Retina (tissue), 1 donor: Measurements from ENCODE around the gene CETN1.

Experiments used
- DNase-seq: peaks from one replicate; pipeline ENCODE4 v3.0.0-alpha.2; 2016

CETN1 gene

GRCh38 chr18:577643-578375, 2.4 kb upstream of the CETN1 start:
- no peak for DNase-seq

GRCh38 chr18:579238-579637, 942 bp upstream of the CETN1 start:
- no peak for DNase-seq

DNA sequence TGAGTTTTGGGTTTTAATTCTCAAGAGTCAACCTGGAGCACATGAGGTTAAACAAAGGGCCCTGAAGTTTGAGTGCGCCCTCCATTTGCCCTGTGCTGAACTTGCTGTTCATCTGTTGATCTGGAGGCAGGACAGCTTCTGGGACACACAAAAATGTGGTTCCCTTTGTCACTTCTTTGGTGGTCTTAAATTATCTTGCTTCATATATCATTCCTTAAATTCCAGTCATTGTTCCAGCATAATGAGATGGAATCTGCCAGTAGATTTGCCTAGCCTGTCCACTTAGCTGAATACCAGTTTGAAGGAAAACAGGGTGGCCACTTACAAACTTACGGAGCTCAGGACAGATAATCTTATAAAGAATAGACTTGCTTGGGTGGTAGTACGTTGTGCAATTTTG, 916 bp downstream of the CETN1 start:
- DNase-seq: peak; percentile 38

DNA sequence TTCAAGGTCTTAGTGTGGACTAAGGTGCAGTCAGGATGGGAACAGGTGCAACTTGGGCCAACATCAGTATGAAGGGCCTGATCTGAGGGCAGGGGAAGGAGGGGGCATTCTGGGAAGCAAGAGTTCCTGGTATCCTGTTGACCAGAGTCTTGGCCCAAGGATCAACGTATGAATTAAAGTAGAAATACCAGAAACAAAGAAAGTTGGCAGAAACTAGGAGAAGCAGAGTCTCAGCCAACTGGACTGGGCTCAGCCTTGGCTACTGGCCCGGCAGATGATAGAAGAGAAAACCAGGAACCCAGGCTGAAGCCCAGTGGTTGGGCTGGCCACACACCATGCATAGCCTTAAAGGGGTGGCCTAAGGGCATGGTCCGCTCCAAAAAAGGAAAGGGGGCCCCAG, 2.3 kb downstream of the CETN1 start:
- no peak for DNase-seq

DNA sequence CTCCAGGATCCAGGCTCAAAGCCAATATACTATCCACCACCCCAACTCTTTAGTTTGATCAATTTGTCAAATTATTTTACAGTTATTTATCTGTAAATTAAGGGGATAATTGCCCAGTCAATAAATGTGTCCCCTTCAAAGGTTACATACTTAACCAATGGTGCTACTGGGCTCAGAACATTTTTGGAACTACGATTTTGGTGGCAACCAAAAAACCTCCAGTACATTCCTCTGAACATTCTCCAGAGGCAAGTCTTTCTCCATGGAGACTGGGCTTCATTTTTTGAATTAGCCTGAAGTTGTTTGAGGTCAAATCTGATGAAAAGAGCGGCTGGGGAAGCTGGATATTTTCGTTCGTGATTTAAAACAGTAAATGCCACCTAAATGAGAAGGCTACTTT, 14.9 kb downstream of the CETN1 start:
- DNase-seq: no peak

DNA sequence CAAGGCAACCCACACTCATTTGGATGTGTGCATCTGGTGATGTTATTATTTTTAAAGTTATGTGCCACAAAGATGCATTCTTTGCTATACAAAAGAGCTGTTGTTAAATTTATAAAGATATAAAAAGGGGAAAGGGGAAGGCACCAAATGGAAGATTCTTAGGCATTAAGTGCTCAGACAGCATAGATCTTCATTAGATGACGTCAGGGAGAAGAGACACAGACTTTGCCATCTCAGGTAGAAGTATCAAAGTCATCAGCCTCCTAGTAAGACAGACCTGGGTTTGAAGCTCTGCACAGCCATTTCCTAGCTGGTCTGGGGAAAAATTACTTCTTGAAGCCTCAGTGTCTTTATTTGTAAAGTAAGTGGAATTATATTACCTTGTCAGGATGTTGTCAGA, 15.4 kb downstream of the CETN1 start:
- DNase-seq: no peak

- DNase-seq: peak; percentile 59
These were observed 16.2 kb downstream of the CETN1 start for GRCh38 chr18:596288-596881.

DNA sequence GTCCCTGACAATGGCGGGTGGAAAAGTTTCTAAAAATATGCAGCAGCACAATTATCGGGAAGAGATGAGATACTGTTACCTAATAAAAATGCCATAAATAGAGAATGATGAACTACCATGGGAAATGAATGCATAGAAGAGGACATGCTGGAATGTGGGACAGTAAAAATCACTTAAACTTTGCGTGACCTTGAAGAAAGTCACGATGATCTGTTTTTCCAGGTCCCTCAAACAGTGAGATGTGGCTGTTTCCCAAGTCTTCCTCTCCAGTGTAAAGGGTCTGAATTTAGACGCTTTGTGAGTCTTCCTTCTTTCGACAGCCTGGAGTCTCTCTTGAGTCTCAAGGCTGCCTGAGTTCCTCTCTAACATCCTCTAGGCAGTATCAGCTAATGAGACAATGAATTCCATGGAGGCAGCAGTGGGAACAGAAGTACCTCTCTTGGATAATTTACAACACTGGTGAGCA, 18.0 kb downstream of the CETN1 start:
- no peak for DNase-seq

DNA sequence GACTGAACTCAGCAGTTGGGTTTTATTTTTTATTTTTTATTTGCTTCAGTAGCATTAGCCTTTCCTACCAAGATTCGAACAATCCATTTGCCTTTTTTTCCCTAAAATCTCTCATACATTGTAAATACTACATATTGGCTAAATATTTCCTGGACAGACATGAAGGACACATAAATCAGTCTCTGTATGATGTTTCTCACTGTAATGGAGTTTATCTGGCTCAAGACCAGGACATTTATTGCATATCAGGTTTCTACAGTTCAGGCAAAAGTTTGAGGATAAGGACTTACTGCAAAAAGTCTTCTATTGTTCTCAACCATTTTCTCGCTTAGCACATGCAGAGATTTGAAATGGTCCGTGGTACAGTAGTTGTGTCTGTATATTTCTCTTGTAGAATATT, 19.9 kb downstream of the CETN1 start:
- no peak for DNase-seq

DNA sequence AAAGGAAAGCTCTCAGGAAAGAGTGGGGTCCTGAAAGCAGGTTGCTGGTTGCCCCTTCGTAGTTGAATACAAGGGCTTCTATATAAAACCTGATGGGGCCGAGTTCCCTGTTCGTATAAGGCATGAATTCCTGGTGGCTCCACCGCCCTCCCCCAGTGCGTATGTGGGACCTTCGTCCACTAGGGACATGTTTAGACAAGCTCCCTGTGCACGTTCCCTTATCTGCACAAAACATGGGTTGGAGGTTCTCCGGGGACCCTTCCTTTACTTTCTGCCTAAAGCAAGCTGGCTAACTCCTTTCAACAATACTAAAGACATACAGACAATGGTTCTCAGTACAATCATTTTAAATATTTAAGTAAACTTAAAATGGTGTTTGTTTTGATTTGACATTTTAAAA, 24.6 kb downstream of the CETN1 start:
- no peak for DNase-seq

DNA sequence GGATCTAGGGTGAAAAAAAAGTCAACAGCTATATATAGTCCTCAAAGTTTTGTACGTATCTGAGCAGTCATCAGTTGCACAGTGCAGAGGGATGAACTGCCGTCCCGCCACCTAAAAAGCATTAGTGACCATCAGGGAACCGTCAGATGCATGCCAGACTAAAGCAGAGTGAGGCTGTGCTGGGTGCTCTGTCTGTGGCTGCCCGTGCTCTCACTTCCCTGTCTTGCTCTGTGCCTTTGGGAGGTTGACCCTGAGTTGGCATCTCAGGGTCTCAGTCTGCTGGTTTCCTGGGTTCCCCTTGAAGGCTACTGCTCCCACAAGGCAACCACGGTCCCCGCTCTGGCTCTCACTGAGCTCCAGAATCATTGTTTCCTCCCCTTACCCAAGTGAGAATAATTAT, 27.8 kb downstream of the CETN1 start:
- no peak for DNase-seq

DNA sequence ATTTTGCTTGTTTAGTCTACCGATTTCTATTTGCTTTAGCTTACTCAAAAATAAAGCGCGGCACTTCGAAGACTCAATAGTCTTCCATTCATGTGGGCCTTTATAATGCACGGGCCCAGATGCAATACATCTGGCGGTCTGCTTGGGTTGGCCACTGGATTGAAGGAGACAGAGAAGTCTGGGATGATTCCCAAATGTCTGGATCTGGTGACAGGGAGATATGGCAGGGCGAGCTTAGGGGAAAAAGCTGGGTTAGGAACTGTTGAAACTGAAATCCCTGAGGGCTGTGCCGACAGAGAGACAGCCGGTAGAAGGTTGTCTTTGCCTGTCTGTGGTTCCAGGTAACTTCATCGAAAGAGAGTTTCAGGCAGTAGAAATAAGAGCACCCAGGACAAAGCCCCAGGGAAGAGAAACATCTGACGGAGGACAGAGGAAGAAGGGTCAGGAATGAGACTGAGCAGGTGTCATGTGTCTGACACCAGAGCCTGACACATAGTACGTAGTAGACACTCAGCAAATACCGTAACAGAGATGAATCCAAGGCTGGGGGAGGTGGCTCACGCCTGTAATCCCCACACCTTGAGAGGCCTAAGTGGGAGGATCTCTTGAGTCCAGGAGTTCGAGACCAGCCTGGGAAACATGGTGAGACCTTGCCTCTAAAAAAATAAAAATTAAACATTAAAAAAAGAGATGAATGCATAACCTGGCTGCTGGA, 30.2 kb downstream of the CETN1 start:
- no peak for DNase-seq

GRCh38 chr18:612156-612555, 32.0 kb downstream of the CETN1 start:
- DNase-seq: no peak

GRCh38 chr18:614193-614592, 34.0 kb downstream of the CETN1 start:
- DNase-seq: no peak

DNA sequence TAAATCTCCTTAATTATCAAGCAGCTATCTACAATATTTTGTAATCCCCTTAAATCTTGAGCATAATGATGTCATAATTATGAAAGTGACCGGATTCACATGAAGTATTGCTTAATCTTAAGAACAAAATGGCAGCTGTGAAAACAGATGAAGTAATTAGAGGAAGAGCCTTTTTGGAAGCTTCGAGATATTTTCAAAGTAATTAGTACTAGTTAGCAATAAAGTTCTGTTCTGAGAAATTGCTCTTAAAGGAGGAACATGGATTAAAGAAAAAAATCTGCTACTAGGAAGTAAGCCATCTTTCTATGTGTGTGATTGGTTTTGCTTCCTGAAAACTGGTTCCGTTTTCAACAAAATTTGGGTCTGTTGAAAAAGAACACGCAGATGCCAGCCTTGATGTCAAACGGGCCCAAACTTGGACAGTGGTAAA, 34.9 kb downstream of the CETN1 start:
- no peak for DNase-seq

DNA sequence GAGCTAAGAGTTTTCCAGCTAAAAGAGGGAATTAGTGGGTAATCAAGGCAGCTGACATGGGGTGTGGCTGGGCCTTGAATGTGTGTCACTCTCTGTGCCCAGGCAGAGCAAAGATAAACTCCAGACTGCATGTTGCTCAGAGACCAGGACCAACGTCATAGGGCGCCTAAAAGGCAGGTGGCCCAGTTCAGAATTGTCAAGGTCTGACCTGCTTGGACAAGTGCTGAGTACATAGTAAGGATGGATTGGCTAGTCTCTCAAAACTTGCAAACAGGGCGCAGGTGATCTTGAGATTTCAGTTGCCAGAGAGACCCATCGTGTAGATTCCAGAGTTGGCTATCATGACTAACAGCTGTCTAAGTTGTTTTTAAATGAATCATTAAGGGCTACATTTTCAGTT, 35.6 kb downstream of the CETN1 start:
- no peak for DNase-seq

- DNase-seq: no peak
These were observed 36.3 kb downstream of the CETN1 start for GRCh38 chr18:616380-616995.

DNA sequence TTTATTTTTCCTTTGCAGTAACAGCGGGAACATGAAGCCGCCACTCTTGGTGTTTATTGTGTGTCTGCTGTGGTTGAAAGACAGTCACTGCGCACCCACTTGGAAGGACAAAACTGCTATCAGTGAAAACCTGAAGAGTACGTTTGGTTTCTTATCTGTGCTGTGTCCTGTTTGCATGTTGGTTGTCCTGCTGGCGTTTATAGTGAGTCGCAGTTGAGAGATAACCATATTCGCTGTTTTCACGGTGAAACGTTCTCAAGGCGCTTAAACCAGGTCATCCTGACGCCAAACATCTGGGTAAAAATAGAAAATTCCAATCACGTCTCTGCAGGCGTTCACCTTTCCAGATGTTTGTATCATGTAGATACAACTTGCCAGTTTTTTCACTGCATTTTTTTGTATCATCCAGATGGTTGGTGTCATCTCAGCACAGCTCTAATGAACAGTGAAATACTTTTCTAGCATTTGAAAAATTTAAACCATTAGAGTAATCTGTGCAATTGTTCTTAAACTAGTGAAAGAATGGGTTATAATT, 37.9 kb downstream of the CETN1 start:
- no peak for DNase-seq

DNA sequence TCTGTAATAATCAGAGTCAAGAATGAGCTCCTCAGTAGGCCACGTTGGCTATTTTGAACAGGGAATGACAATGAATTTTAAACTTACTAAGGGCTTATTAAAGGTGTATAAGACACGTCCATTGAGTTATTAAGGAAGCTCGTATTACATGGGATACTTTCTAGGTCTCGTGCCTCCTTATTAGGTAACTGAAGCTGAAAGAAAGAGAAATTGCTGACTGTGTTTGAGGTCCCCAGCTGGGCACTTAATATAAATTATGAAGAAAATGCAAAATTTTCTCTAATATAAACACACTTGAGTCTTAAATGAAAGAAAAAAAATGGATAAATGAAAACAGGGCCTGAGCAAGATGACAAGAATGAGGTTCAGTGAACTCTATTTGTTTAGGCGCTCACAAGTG, 38.4 kb downstream of the CETN1 start:
- DNase-seq: no peak

GRCh38 chr18:621291-622043, 41.3 kb downstream of the CETN1 start:
- DNase-seq: no peak

DNA sequence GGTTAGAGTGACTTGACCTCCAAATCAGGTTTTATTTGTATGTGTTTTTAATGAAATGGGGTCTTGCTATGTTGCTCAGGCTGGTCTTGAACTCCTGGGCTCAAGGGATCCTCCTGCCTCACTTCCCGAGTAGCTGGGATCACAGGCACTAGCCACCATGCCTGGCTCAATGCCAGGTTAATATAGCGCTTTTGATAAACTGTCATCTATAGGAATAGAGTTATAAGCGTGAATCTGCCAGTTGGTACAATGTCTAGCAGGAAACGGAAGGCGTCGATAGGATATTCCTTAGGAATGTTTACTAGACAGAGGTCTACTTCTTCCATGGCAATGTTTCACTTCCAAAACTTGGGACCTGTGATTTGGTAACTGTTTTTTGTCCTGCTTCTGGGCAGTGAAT, 42.1 kb downstream of the CETN1 start:
- no peak for DNase-seq

DNA sequence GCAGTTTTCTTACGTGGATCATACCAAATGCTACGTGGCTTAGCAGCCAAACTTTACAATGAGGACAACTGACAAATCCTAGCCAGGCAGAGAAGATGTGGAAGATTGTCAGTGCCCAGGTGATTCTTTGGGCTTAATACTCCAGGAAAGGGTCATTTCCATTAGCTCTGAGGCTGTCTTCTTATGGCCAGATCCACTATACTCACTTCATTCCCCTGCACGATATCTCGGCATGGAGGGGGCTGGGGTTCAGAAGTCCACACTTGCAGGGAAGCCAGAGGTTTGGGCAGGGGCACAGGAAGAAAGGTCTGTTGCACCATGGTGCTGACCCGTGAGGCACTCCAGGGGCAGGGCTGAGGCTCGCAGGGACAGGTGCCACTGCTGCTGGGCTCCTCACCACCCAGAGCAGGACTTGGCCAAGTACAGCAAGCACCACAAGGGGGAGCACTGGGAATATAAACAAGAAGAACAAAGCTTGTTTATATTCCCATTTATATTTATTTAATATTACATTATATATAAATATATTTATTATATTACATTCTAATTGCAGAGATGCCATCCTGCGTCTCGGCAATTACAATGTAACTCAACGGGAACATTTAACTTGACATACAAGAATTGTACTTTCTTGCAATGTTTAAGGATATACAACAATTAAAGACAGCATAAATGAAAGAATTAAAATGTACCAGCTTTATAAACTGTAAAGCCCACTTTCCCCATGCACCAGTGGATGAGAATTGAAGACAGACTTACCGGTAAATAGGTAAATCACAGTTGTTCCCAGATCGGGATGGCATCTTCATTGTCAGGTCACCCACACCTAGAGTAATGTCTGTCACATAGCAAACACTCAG, 43.8 kb downstream of the CETN1 start:
- DNase-seq: peak; percentile 57
